Jurkat, Clone E6-1 (cell line): Measurements from ENCODE around the gene CDH4.

Experiments used
- DNase-seq: peaks from one replicate; pipeline ENCODE4 v3.0.0-alpha.2; 2011; ENCODE audit warnings: low read depth, low spot score
- H3K4me3 ChIP-seq: 2 replicates; pipeline ENCODE4 v1.5.1; 2011; ENCODE audit warnings: mild to moderate bottlenecking, low read length, control low read depth, moderate library complexity

Gene CDH4

GRCh38 chr20:61733891-61734732 lies 482.1 kb downstream of the CDH4 start:
- H3K4me3 ChIP-seq = no peak overlapping the region
- no peak for DNase-seq

DNA sequence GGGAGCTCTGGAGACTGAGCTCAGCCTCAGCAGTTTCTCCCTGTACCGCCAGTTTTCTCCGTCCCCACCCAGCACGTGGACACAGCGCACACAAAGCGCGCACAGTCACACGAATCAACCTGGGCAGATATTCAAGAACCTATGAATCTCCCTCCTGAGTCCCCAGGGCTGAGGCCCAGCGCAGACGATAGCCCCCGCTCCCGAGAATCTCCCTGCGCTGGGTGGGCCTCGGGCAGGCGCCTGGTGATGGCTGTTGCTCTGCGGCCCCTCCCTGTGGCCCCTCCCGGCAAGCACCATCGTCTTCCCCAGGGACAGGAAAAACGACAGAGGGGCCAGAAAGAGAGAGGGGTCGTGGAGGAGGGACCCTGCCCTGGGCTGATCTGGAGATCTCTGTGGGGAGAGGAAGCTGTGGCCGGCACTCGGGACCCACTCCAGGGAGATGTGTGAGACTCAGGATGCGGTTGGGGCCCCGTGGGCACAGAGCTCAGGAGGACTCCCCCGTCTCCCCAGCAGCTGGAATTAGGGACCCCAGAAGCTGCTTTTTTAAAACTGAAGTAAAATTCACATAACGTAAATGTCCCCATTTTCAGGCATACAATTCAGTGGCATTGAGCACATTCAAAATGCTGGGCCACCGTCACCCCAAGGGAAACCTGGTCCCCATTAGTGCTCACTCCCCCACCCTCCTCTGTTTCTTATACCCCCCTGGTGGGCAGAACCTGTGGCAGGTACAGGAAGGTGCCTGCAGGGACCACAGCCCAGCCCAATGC lies 482.9 kb downstream of the CDH4 start:
- H3K4me3 ChIP-seq = no peak overlapping the region

DNA sequence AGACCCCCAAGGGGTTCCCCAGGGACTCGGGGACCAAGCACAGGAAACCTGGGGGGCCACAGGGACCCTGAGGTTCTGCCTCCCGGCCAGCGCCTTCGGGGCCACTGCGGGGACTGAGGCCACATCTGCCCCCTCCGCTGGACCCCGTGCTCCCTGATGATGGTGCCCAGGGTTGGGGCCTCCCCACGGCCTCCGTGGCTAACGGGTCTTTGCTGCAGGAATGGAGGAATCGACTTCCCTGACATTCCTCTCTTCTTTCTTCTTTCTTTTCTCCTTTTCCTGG lies 483.4 kb downstream of the CDH4 start:
- no peak for DNase-seq
- H3K4me3 ChIP-seq = no peak overlapping the region

More for the DNA sequence above, 482.9 kb downstream of the CDH4 start:
- DNase-seq = no peak

GRCh38 chr20:61736001-61736635 lies 484.1 kb downstream of the CDH4 start:
- H3K4me3 ChIP-seq = no peak overlapping the region
- DNase-seq = no peak

DNA sequence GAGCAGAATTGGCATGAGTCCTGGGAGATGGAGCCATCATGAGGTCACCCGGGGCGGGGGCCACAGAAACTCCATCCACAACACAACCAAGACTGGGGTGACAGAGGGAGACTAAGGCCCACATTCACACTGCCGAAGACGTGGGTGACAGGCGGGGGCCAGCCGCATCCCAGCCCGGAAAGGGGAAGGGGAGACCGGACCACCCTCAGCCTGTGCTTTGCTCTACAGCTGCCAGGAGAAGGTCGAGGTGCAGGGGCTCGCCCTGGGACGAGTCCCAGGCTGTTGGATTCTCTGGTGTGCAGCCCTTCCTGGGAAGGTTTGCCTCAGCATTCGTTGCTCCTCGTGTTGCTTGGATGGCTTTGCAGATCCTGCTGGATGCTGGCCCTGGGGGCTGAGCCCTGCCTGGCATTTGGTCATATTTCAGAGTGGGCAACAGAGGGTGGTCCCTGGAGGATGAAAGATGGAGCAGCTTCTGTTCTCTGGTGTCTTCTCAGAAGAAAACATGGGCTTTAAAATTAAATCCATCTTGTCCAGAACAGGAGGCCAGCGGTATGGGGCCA lies 484.8 kb downstream of the CDH4 start:
- no peak overlapping the region for H3K4me3 ChIP-seq
- no peak for DNase-seq

- DNase-seq = no peak
- no peak overlapping the region for H3K4me3 ChIP-seq
These were observed 485.3 kb downstream of the CDH4 start for GRCh38 chr20:61737346-61737745.

GRCh38 chr20:61737812-61738443 lies 485.9 kb downstream of the CDH4 start:
- DNase-seq = no peak
- no peak overlapping the region for H3K4me3 ChIP-seq

DNA sequence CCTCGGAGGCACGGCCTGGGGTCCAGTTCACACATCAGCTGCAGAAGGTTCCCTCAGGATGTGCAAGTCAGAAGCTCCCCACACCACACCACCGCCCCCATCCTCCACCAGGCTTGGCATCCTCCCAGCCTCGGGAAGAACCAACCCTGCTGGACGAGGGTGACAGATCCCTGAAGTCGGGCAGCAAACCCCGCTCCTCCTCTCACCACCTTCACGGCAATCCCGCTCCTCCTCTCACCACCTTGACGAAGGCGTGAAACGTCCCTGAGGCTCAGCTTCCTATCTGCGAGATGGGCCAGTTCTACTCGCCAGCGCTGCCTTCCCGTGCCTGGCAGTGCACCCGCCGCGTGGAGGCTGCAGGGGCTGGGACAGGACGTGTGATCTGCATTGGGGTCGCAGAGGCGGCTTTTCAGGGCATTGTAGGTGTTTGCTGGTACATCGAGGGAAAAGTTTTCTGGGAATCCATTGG lies 486.6 kb downstream of the CDH4 start:
- DNase-seq = no peak
- H3K4me3 ChIP-seq = no peak overlapping the region

DNA sequence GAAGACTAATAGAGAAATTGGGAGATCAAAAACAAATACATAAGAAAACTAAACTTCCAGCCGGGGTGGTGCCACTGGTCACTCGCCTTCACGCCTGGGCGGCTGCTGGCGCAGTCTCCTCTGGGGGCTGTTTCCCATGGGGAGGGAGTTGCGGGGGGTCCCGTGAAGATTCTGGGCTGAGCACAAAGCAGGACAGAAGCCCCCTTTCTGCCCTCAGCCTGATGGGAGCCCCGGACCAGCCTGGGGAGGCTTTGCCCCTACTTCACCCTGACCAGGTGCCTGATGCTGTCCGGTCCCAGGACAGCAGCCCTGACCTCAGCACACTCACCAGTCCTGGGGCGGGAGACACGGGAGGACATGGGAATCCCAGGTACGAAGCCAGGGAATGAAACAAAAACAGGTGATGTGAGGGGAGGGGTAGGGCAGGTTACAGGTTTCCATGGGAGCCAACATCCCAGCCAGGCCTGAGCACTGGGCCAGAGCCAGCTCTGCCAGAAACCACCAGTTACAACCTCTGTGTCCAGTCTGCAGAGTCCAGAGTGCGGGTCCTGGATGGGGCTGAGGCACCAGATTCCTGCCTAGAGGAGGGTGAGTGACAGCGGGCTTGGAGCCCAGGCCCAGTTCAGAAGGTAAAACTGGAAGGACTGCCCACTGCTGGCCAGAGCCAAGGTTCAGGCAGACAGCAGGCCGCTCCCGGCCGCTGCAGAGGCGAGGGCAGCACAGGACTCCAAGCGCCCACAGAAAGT lies 487.2 kb downstream of the CDH4 start:
- H3K4me3 ChIP-seq = no peak overlapping the region

GRCh38 chr20:61739832-61740118 lies 487.7 kb downstream of the CDH4 start:
- DNase-seq = no peak

More for the DNA sequence above, 487.2 kb downstream of the CDH4 start:
- DNase-seq = no peak

DNA sequence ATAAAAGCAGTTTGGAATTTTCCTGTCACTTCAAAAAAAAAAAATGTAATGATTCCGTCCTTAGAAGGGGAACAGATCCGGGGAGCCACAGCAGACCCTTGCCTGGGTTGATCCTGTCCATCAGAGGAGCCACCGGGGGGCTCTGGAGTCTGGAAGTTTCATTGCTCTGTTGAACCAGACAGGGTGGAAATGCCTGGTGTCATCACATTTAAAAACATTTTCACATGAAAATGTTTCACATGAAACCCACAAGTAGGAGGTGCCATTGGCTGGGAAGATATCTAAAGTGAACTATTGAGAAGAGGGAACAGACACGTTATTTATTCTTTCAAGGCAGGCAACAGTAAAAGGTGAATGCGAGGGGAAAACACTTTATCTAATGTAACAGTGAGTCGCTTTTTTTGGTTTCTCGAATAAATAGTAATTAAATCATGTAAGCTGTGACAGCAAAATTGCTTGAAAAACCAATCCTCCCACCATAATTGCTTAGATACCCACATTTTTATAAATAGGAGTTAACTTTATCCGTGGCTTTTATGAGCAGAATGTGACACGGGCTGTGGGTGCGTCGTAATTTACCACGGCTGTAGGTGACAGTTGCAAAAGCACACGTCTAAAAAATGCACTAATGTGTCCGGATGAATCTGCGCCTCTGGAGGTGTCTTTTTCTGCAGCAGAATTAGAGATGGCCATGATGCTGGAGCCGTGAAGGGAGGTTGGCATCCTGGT lies 490.2 kb downstream of the CDH4 start:
- H3K4me3 ChIP-seq = no peak overlapping the region
- peak; percentile 10 for DNase-seq

More at GRCh38 chr20:61739832-61740118, 487.7 kb downstream of the CDH4 start:
- H3K4me3 ChIP-seq = no peak overlapping the region

DNA sequence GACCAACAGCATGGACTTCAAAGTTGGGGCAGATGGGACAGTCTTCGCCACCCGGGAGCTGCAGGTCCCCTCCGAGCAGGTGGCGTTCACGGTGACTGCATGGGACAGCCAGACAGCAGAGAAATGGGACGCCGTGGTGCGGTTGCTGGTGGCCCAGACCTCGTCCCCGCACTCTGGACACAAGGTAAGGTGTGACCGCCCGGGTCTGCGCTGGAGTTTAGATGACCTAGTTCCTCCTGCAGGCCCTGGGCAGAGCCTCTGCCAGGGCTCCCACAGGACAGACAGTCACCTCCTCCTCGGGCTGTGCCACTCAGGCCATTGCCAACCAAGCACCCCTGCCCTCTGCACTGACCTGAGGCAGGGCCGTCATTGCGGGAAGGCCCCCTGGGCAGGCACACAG lies 491.5 kb downstream of the CDH4 start:
- H3K4me3 ChIP-seq = no peak overlapping the region
- DNase-seq = no peak

DNA sequence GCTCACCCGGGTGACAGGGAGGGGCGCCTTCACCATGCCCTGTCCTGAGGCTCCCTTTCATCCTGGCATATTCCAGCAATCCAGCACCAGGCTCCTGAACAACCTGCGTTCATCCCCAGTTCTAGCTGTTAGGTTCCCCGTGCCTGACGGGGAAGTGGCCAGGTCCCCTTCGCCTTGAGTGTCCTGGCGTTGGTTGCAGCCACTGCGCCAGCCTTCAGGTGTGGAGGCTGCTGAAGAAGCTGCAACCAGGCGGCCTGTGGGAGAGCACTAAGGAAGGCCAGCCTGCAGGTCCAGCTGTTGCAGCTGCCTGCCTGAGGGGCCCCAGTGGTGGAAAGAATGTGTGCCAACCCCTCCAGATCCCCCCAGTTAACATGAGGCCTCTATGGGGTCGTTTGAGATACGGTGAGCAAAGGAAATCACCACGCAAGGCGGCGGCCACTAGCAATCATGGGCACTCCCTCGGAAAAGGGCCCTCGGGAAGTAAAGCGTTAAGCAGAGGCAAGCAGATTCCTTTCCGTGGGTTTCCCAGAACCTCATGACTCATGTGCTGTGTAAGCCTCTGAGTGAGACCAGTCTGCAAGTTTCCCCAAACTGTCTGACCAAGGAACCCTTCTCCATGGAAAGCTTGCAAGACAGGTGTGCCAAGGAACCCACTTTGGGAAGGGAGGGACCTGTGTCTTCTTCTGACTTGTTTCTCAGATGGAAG lies 492.8 kb downstream of the CDH4 start:
- DNase-seq = no peak
- no peak overlapping the region for H3K4me3 ChIP-seq

DNA sequence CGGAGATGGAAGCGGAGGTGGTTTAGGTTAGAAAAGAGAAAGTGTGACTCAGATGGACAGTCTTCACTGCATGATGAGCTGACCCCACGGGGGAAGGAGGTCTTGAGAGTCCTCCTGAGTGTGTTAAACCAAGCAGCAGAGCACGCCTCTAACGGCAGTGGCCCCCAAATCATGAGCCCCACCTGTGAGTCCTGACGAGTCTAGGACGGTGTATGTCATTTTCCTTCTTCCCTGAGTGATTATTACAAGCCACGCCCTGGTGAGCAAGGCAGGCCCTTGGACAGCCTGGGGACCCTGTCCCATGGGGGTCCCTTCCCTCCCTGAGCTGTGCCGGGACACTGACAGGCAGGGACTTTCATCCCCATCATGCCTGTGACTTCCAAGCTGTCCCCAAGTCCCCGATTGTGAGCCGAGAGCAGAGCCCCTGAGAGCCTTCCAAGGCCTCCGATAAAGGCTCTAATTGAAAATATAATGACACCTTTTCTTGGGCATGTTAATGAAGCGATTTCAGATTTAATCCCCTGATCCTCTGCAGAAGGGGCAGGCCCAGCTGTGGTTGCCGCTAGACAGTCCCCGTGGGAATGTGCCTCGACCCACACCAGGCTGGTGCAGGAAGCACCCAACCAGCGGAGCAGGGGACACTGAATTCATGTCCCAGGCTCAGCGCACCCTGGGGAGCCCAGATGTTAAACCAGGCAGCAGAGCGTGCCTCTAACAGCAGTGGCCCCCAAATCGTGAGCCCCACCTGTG lies 493.5 kb downstream of the CDH4 start:
- no peak overlapping the region for H3K4me3 ChIP-seq
- DNase-seq = no peak

DNA sequence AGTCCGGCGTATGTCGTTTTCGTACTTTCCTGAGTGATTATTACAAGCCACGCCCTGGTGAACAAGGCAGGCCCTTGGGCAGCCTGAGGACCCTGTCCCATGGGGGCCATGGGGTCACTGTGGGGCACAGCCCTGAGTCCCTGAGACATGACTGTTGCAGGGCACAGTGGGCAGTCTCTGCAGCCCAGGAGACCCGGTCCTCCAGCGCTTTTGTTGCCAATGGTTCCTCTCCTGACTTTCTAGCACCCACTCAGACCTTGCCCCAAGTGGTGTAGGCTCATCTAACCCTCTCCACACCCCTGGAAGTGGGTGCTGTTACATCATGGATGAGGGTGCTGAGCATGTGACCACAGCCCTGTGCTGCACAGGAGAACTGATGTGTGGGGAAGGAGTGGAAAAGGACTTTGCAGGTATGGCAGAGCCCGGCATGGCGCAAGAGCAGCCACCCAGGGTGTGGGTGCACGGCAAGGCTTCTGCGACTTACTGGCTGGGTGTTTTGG lies 494.1 kb downstream of the CDH4 start:
- no peak for DNase-seq
- no peak overlapping the region for H3K4me3 ChIP-seq

DNA sequence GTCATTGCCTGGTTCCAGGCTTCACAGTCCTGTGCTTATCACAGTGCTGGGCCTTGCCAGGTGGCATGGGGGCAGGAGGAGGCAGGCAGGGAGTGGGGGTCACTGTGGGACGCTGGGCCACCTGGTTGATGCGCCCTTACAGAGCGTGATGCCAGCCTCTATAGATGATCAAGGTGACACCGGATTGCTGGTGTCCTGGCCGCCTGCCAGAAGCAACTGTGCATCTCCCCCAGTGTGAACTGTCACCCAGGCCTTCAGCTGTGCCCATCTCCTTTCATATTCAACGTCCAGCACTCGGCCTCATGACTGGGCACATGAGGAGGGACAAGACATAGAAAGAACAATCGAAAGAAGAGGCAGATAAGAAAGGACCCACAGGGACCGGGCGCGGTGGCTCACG lies 494.7 kb downstream of the CDH4 start:
- no peak overlapping the region for H3K4me3 ChIP-seq
- no peak for DNase-seq

GRCh38 chr20:61748376-61748775 lies 496.3 kb downstream of the CDH4 start:
- no peak overlapping the region for H3K4me3 ChIP-seq
- no peak for DNase-seq
